AG09319 (cell line): ENCODE measurements around the gene FGF18.
"Not testable (repeated sequence)": the region's sequence is repeated elsewhere in the genome, so short reads cannot be mapped to it uniquely, and the experiment has no call there.

ENCODE experiments used
- DNase-seq: peaks from one replicate; pipeline ENCODE4 v3.0.0-alpha.2; 2010; ENCODE audit warnings: low read depth; ENCODE audit errors: extremely low read depth
- CTCF ChIP-seq: IDR thresholded peaks from 2 replicates; pipeline ENCODE4 v1.5.1; 2011; ENCODE audit warnings: low read depth, mild to moderate bottlenecking, inconsistent platforms, low read length, moderate library complexity

The FGF18 gene

DNA sequence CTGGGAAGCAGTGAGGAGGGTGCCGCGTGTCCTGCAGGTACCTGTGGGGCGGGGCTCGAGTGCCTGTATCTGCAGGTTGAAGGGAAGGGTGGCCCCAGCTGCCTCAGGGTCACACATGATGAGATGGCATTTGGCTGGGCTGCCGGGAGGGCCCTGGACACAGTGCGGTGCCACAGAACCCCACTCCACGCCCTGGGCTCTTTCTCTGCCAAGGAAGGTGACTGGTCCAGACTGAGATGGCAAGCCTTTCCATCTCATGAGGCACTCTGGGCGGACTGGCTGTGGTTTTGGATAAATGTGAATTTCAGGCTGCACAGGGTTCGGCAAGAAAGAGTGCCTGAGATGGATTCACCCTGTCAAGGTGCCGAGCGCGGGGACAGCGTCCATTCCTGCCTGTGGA, 69.4 kb downstream of the FGF18 start:
- TF ChIP-seq CTCF, result no peak

DNA sequence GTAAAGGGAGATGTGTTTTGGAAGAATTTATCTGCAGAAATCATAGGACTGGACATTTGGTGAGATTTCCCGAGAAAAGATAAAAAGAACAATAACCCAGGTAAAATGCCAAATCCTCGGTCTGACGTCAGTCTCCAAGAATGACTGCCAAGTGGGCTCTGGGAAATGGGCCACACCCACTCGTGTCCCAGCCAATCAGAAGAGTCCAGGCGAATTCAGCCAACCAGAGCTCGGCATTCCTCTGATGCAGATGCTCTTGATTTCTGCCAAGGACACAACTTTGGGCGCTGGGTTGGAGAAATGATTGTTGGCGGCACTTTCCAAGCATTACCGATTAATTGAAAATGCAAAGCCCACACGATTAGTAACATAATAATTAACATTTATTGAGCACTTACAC, 73.3 kb downstream of the FGF18 start:
- TF ChIP-seq CTCF, result no peak
- peak; percentile 49 for DNase-seq

More for the DNA sequence above, 69.4 kb downstream of the FGF18 start:
- DNase-seq, result no peak

GRCh38 chr5:171493646-171494393, 74.4 kb downstream of the FGF18 start:
- no peak for TF ChIP-seq CTCF
- DNase-seq, result no peak

DNA sequence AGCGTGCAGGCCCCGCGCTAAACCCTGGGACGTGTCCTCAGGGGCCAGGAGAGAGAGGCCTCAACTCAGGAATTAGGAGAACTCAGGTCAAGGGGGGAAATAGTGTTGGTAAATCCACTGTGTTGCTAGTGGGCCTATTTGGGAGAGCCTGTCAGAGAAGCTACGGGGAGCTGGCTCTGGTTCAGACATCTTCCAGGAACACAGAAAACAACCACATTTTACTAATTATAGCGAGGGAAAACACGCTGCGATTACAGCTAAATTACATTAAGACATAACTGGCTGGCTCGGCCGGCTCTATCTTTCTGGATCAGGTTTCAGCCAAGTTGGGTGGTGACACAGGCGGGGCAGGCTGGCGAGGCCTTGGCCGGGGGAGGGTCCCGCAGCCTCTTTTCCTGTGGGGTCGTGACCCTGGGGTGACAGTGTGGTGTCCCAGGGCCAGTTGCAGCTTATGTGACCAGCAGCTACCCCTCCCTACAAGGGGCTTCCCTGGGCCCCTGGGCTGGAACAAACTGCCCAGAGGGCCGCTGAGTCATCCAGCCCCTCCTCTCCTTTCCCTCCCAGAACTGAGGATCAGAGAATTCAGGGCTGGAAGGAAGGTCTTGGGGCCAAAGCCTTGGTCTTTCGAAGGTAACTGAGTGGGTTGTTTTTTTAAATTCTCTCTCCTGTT, 75.1 kb downstream of the FGF18 start:
- peak; percentile 85 for DNase-seq
- TF ChIP-seq CTCF, result no peak

DNA sequence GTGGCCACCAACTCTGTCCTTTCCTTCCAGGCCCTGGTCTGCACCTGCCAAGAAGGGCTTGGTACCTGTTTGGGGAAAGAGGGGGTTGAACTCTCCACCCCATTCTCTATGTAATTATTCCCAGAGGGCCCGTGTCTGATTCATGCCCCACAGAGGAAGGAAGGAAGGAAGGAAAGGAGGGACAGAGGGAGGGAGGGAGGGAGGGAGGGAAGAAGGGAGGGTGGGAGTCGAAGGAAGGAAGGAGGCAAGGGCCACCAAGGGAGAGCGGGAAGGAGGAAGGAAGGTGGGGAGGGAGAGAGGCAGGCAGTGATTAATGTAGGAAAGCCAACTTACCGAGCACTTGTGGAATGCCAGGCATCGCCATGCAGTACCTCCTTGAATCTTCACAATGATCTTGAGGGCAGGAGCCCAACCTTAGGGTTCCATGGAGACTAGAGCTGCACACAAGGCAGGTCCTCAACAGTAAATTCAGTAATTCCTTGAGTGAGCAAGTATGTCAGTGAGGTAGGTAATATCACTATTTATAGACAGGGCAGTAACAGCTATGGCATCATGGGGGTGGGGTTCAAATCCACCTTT, 75.8 kb downstream of the FGF18 start:
- no peak for DNase-seq
- no peak for TF ChIP-seq CTCF

DNA sequence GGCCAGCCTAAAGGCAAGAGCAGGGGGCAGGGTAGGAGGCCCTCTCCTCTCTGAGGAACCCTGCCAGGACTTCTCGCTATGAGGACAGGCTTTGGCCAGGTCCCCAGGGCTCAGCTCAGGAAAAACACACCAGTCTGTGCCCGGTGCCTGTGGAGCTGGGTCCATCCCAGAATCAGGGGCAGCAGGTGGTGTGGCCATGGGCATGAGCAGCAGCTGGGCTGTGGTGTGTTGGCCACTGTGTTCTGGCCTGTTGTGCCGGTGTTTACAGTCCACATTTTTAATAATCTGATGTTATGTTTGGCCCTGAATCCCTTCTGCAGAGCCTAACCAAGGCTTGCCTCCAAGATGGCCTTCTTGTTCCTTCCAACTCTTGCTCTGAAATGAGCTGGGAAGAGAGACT, 77.0 kb downstream of the FGF18 start:
- DNase-seq, result no peak
- TF ChIP-seq CTCF, result no peak

DNA sequence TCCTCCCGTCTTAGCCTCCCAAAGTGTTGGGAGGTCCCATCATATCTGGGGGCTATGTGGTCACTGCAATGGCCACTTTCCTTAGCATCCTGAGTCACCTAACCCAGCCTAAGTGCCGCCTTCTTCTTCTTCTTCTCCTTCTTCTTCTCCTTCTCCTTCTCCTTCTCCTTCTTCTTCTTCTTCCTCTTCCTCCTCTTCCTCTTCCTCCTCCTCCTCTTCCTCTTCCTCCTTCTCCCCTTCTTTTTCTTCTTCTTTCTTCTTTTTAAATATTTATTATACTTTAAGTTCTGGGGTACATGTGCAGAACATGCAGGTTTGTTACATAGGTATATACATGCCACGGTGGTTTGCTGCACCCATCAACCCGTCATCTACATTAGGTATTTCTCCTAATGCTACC, 78.0 kb downstream of the FGF18 start:
- not testable (repeated sequence) for DNase-seq
